Measurements from ENCODE around the gene ETFA.

GRCh38 chr15:76345583-76345879 is 34.3 kb upstream of the ETFA start:
- TF ChIP-seq EZH2 (IDR thresholded peaks at IDR 0.05; ENCODE audit: borderline replicate concordance) (no peak), CTCF (IDR thresholded peaks at IDR 0.05; ENCODE audit: poor library complexity) (no peak), EZH2phosphoT487 (IDR thresholded peaks at IDR 0.05; ENCODE audit: low read depth, severe bottlenecking, unreplicated experiment) (no peak)

Measured in hepatocyte (in vitro differentiated cells).